ENCODE measurements around the gene KCNJ15.
A peak's percentile ranks its signal among the peaks of the same experiment; 100 is the strongest.

KCNJ15 gene

DNA sequence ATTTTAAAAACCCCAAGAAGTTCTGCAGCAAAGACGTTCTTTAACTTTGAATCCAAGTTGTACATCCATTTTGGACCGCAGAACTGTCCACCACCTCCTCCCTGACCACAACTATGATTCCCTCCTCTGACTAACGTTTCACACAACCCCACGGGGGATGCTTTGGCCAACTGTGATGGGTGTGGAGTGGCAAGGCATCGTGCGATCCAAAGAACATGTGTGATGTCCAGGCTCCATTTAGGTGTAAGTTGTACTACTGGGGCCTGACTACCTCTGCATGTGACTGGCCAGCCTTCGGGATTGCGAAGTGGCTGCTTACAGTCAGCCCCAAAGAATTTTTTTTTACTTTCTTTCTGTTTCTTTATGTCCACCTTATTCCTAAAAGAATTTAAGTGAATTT is 6.7 kb downstream of the KCNJ15 start:
- in situ Hi-C loops (cut with HindIII; ENCODE audit: low pct_ligation_motif_present, low pct_unique_long_range_greater_than_20kb, low sequenced_read_pairs) = no loop called here
- DNase-seq = no peak

DNA sequence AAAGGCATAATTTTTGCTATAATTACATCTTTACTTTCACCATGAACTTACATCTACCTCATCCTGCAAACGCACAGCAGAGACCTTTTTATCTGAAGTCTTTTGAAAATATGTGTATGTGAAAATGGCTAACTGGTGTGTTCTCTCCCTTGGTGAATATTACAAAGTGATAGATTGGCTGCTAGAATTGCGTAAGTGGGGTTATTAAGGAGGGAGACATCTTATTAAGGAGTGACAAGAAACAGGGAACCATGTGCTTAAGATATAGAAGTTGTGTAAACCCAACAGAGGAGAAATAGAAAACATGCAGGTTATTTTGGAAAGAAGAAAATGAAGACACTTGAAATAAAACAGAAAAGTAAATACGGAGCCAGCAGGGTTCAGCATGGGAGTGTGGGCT is 7.8 kb downstream of the KCNJ15 start:
- in situ Hi-C loops (cut with HindIII; ENCODE audit: low pct_ligation_motif_present, low pct_unique_long_range_greater_than_20kb, low sequenced_read_pairs) = no loop called here
- no peak for DNase-seq

GRCh38 chr21:38265166-38265565 is 8.4 kb downstream of the KCNJ15 start:
- in situ Hi-C loops (cut with HindIII; ENCODE audit: low pct_ligation_motif_present, low pct_unique_long_range_greater_than_20kb, low sequenced_read_pairs) = no loop called here
- no peak for DNase-seq

DNA sequence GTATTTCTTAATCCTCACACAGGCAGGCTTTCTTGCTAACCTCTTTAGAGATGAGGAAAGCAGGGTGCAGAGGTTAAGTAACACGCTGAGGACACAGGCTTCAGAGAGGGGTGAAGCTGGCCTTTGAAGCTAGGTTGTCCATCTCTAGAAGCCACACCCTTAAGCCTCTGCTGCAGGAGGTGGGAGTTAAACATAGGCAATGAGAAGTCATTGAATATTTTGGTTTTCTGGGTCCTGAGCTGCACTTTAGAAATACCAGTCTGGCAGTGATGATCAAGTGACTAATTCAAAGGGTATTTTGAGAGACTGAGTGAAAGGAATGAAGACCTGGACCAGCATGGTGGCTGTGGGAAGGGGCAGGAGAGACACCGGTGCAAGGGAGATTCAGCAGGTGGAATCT is 9.9 kb downstream of the KCNJ15 start:
- in situ Hi-C loops (cut with HindIII; ENCODE audit: low pct_ligation_motif_present, low pct_unique_long_range_greater_than_20kb, low sequenced_read_pairs) = no loop called here
- DNase-seq = peak; percentile 14

GRCh38 chr21:38267136-38267755 is 10.5 kb downstream of the KCNJ15 start:
- DNase-seq = no peak
- in situ Hi-C loops (cut with HindIII; ENCODE audit: low pct_ligation_motif_present, low pct_unique_long_range_greater_than_20kb, low sequenced_read_pairs) = no loop called here

GRCh38 chr21:38267991-38268863 is 11.4 kb downstream of the KCNJ15 start:
- in situ Hi-C loops (cut with HindIII; ENCODE audit: low pct_ligation_motif_present, low pct_unique_long_range_greater_than_20kb, low sequenced_read_pairs) = no loop called here

GRCh38 chr21:38268864-38269575 is 12.2 kb downstream of the KCNJ15 start:
- in situ Hi-C loops (cut with HindIII; ENCODE audit: low pct_ligation_motif_present, low pct_unique_long_range_greater_than_20kb, low sequenced_read_pairs) = no loop called here
- no peak for DNase-seq

More at GRCh38 chr21:38267991-38268863, 11.4 kb downstream of the KCNJ15 start:
- no peak for DNase-seq

- DNase-seq = no peak
- in situ Hi-C loops (cut with HindIII; ENCODE audit: low pct_ligation_motif_present, low pct_unique_long_range_greater_than_20kb, low sequenced_read_pairs) = no loop called here
Measured at GRCh38 chr21:38269576-38269936, 12.8 kb downstream of the KCNJ15 start.

GRCh38 chr21:38272215-38272614 is 15.4 kb downstream of the KCNJ15 start:
- no peak for DNase-seq
- in situ Hi-C loops (cut with HindIII; ENCODE audit: low pct_ligation_motif_present, low pct_unique_long_range_greater_than_20kb, low sequenced_read_pairs) = no loop called here

DNA sequence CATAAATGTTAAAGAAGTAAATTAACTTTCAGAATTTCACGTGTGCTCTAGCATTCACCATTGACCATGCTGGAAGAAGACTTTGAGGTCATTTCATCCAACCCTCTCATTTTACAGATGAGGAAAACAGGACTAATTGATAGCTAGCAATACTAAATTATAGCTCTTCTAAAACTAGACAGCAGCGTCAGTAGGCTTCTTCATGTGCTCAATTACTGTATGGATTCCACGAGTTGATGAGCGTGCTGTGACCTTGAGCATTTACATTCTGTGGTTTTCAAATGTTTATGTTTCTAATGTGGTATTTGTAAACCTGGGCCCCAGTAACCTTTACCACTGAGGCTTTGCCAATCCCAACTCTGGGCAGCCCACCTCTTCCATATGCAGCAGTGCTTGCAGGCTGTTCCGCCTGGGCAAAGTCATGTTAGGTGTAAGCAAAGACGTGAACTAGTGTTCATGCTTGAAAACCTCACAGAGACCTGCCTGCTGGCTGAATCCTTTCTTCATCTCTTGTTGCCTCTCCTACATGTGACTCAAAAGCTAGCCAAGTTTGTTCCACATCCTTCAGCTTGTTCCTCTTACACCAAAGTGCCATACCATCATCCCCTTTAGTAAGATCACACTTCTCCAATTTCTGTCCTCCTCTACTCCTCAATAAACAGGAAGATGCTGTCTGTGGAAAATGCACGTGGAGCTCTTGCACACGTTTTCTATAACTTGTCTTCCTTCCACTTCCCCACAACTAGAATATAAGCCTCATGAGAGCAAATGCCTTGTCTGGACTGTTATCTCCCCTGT is 17.2 kb downstream of the KCNJ15 start:
- in situ Hi-C loops (cut with HindIII; ENCODE audit: low pct_ligation_motif_present, low pct_unique_long_range_greater_than_20kb, low sequenced_read_pairs) = no loop called here
- DNase-seq = no peak

- peak; percentile 95 for DNase-seq
- in situ Hi-C loops (cut with HindIII; ENCODE audit: low pct_ligation_motif_present, low pct_unique_long_range_greater_than_20kb, low sequenced_read_pairs) = no loop called here
Measured at GRCh38 chr21:38277501-38278131, 20.8 kb downstream of the KCNJ15 start.

DNA sequence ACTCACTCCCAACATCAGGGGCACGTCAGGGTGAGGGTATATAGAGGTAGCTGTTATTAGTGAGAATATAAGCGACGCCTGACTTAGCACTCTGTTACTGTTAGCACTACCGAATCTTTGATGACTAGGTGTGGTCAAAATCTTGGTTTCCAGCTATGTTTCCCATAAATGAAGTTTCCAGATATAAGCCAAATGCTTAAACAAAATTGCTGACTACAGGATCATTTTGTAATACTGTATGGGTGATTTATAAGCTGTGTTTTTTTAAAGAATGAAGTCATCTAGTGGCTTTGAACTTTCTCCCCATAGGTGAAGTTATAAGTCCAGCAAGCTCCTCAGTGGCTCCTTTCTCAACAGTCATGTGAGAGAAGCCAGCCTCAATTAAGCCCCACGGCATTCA is 23.7 kb downstream of the KCNJ15 start:
- in situ Hi-C loops (cut with HindIII; ENCODE audit: low pct_ligation_motif_present, low pct_unique_long_range_greater_than_20kb, low sequenced_read_pairs) = no loop called here
- no peak for DNase-seq

GRCh38 chr21:38280867-38281266 is 24.1 kb downstream of the KCNJ15 start:
- DNase-seq = no peak
- in situ Hi-C loops (cut with HindIII; ENCODE audit: low pct_ligation_motif_present, low pct_unique_long_range_greater_than_20kb, low sequenced_read_pairs) = no loop called here

DNA sequence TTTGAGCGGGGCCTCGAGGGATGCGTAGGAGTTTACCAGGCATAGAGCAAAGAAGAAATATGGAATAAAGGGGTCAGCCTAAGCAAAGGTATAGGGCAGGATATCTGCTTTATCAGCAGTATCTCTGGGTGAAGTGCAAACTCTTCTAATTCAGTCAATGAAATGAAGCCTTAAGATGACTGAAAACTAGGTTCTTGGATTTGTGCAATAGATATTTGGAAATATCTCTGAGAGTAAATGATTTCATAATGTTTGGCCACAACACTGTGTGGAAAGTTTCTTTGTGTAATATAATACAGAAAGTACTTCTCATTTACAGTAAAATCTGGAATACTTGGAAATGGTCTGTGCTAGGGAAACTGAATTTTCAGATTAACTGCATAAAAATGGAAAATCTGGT is 26.1 kb downstream of the KCNJ15 start:
- in situ Hi-C loops (cut with HindIII; ENCODE audit: low pct_ligation_motif_present, low pct_unique_long_range_greater_than_20kb, low sequenced_read_pairs) = no loop called here
- DNase-seq = no peak

GRCh38 chr21:38284216-38284615 is 27.4 kb downstream of the KCNJ15 start:
- DNase-seq = no peak
- in situ Hi-C loops (cut with HindIII; ENCODE audit: low pct_ligation_motif_present, low pct_unique_long_range_greater_than_20kb, low sequenced_read_pairs) = no loop called here

GRCh38 chr21:38286739-38287471 is 30.1 kb downstream of the KCNJ15 start:
- in situ Hi-C loops (cut with HindIII; ENCODE audit: low pct_ligation_motif_present, low pct_unique_long_range_greater_than_20kb, low sequenced_read_pairs) = no loop called here
- DNase-seq = no peak

GRCh38 chr21:38287476-38287875 is 30.7 kb downstream of the KCNJ15 start:
- DNase-seq = no peak
- in situ Hi-C loops (cut with HindIII; ENCODE audit: low pct_ligation_motif_present, low pct_unique_long_range_greater_than_20kb, low sequenced_read_pairs) = no loop called here

Data from ACHN (cell line).